HepG2 (cell line): ENCODE data around the gene PYY. TPM values are rescaled to one million over a fixed set of nuclear protein-coding genes. Genes with fewer than 3 reads are reported as not detected.

Experiments used
- CTCF ChIP-seq: sonication (generic); formaldehyde crosslinking; IDR thresholded peaks from 2 replicates; pipeline ENCODE4 v1.5.0; 2020; ENCODE audit warnings: mild to moderate bottlenecking, missing genetic modification reagents, moderate library complexity
- KIAA2018 ChIP-seq: sonication (generic); formaldehyde crosslinking; IDR thresholded peaks from 2 replicates; pipeline ENCODE4 v1.5.0; 2020; ENCODE audit warnings: mild to moderate bottlenecking, missing genetic modification reagents, borderline replicate concordance
- NONO ChIP-seq, 2 experiments: fragments of 450-650 bp in 1 of 2; sonication (generic) in 1 of 2; formaldehyde crosslinking in 1 of 2; IDR thresholded peaks in 1 of 2; conservative IDR thresholded peaks in 1 of 2; 2 replicates each; pipeline versions ENCODE4 v1.6.1 to v1.8.0; 2017 to 2022; ENCODE audit warnings: mild to moderate bottlenecking in 1 of 2, missing genetic modification reagents in 1 of 2, moderate library complexity in 1 of 2
- PAX8 ChIP-seq: sonication (generic); formaldehyde crosslinking; IDR thresholded peaks from 2 replicates; pipeline ENCODE4 v1.8.0; 2022; ENCODE audit warnings: mild to moderate bottlenecking, missing genetic modification reagents, borderline replicate concordance
- POLR2AphosphoS2 ChIP-seq: IDR thresholded peaks from 2 replicates; pipeline ENCODE4 v1.6.1; 2011; ENCODE audit warnings: low read depth, low read length, improper control_type of control experiment
- SP4 ChIP-seq: sonication (generic); formaldehyde crosslinking; IDR thresholded peaks from 2 replicates; pipeline ENCODE4 v1.8.1; 2023; ENCODE audit warnings: mild to moderate bottlenecking, missing genetic modification reagents
- TCF7 ChIP-seq: sonication (generic); IDR thresholded peaks from 2 replicates; pipeline ENCODE4 v1.6.1; 2016; ENCODE audit warnings: antibody characterized with exemption, low read depth
- ZFP82 ChIP-seq: sonication (generic); formaldehyde crosslinking; IDR thresholded peaks from 2 replicates; pipeline ENCODE4 v1.5.1; 2020; ENCODE audit warnings: mild to moderate bottlenecking, missing genetic modification reagents, borderline replicate concordance
- ZFP91 ChIP-seq: sonication (generic); formaldehyde crosslinking; IDR thresholded peaks from 2 replicates; pipeline ENCODE4 v1.9.0; 2022; ENCODE audit warnings: missing genetic modification reagents, mild to moderate bottlenecking, borderline replicate concordance
- ZNF329 ChIP-seq: sonication (generic); formaldehyde crosslinking; IDR thresholded peaks from 2 replicates; pipeline ENCODE4 v1.9.0; 2021; ENCODE audit warnings: low read depth, mild to moderate bottlenecking, missing genetic modification reagents
- ZNF546 ChIP-seq: sonication (generic); formaldehyde crosslinking; conservative IDR thresholded peaks from 2 replicates; pipeline ENCODE4 v1.8.1; 2023; ENCODE audit warnings: mild to moderate bottlenecking, missing genetic modification reagents
- ZNF552 ChIP-seq: sonication (generic); formaldehyde crosslinking; IDR thresholded peaks from 2 replicates; pipeline ENCODE4 v1.9.0; 2022; ENCODE audit warnings: missing genetic modification reagents, mild to moderate bottlenecking, borderline replicate concordance
- ZNF891 ChIP-seq: sonication (generic); formaldehyde crosslinking; IDR thresholded peaks from 2 replicates; pipeline ENCODE4 v1.5.0; 2020; ENCODE audit warnings: mild to moderate bottlenecking, missing genetic modification reagents
- polyA plus RNA-seq, 8 experiments: library from polyadenylated mRNA; depleted of rRNA in 3 of 8; stranded (reverse) in 7 of 8; unstranded in 1 of 8; fragments of >200 nt; fragmentation: Illumina TruSeq in 4 of 8; extraction: Trizol in 4 of 8; gene quantifications; 2 replicates each; pipeline versions ENCODE4 v1.2.1 to v1.2.3, GENCODE V29; 2011 to 2016; ENCODE audit warnings: low read depth in 4 of 8, missing spikeins in 1 of 8, mixed read lengths in 1 of 8; ENCODE audit not compliant: insufficient read depth in 1 of 8
- total RNA-seq, 5 experiments: library from RNA; depleted of rRNA; stranded (reverse); fragments of >200 nt; fragmentation: Illumina TruSeq; extraction: Trizol; gene quantifications; 2 replicates each; pipeline ENCODE4 v1.2.3, GENCODE V29; 2016; ENCODE audit warnings: low read depth in 1 of 5

Gene PYY
- total and polyA plus RNA-seq, 2 of the 13 experiments (the other 11 are each of a cell fraction or from before 2014, with no cell fraction given) = 0.25 TPM; not detected in 1

- TF ChIP-seq ZNF552 (CRISPR knock-in tag) (0 out of 2 replicates have a peak, but pooled peaks have one; percentile 62), SP4 (CRISPR knock-in tag) (0 out of 2 replicates have a peak, but pooled peaks have one; percentile 35), ZFP91 (CRISPR knock-in tag) (peak; percentile 23; the same call in 1 of the 2 replicates), ZNF891 (CRISPR knock-in tag) (peak; percentile 4; the same call in 1 of the 2 replicates), ZNF546 (CRISPR knock-in tag) (0 out of 2 replicates have a peak, but pooled peaks have one; percentile 49), POLR2AphosphoS2 (no peak), KIAA2018 (CRISPR knock-in tag) (peak; percentile 69; the same call in 1 of the 2 replicates), CTCF (0 out of 2 replicates have a peak, but pooled peaks have one; percentile 1), PAX8 (CRISPR knock-in tag) (0 out of 2 replicates have a peak, but pooled peaks have one; percentile 44), NONO (IDR thresholded peaks at IDR 0.05) (no peak), NONO (CRISPR knock-in tag; conservative IDR thresholded peaks at IDR 0.05) (0 out of 2 replicates have a peak, but pooled peaks have one; percentile 16), ZFP82 (CRISPR knock-in tag) (0 out of 2 replicates have a peak, but pooled peaks have one; percentile 37), TCF7 (0 out of 2 replicates have a peak, but pooled peaks have one; percentile 1), ZNF329 (CRISPR knock-in tag) (0 out of 2 replicates have a peak, but pooled peaks have one; percentile 55)
These were observed 47.2 kb upstream of the PYY start (continued) for GRCh38 chr17:44000871-44001460.
